IPS DF 4.7 (cell line): ENCODE results near the gene NHS.
"Not testable (repeated sequence)": the region's sequence is repeated elsewhere in the genome, so short reads cannot be mapped to it uniquely, and the experiment has no call there.

Source experiments
- DNase-seq: peaks from one replicate; pipeline ENCODE4 v3.0.0-alpha.2; 2013; ENCODE audit warnings: low spot score; ENCODE audit errors: extremely low read depth

Gene NHS

DNA sequence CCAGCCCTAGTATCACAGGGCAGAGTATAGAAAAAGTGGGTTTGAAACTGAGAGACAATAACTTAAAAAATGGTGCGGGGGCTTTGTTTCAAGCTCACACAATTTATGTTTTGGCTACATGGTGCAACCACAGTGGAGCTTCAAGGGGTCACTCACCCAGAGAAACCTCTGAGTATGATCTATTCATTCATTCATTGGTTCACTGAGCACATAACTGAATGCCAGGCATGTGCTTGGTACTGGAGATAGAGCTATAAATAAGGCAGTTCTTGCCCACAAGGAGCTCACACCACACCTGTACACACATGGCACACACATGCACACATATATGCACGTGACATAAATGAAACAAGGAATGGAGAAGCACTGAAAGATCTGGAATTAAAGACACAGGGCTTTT lies 171.4 kb downstream of the NHS start:
- no peak for DNase-seq

DNA sequence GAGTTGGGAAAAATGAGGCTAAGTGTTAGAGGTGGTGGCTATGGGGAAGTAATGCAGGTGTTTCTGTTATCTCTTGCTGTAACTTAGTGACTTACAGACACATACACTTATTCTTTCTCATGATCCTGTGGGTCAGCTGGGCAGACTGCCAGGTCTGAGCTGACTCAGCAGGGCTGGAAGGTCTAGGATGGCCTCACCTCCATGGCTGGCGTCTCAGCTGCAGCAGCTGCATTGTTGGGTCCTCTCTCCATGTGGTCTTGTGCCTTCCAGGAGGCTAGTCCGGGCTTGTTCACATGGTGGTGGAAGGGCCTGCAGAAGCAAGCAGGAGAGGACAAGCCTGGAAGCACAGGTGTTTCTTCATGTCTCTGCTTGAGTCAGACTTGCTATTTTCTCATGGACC lies 172.7 kb downstream of the NHS start:
- DNase-seq, result no peak

DNA sequence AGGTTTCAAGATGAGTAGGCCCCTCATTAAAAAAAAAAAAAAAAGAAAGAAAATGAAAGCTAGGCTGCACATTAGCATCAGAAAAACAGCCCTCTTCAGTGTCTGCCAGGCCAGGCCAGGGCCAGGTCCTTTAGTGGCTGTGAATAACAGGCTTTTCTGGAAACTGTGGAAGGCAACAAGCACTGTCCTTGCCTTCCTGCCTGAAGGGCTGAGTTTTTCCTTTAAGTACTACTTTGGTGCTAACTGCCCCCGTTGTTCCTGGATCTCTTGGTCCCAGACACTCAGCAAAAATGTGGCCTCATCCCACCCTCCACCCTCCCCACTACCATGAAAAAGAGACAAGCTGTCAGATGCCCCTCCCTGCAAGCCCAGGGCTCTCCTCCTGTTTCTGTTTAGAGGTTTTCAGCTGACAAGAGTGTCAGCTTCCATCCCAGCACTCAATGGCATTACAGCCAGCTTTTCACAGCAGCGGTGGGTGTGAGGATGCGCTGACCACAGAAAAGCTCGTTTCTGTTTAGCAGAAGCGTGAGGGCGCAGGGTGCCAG lies 174.2 kb downstream of the NHS start:
- DNase-seq, result no peak

DNA sequence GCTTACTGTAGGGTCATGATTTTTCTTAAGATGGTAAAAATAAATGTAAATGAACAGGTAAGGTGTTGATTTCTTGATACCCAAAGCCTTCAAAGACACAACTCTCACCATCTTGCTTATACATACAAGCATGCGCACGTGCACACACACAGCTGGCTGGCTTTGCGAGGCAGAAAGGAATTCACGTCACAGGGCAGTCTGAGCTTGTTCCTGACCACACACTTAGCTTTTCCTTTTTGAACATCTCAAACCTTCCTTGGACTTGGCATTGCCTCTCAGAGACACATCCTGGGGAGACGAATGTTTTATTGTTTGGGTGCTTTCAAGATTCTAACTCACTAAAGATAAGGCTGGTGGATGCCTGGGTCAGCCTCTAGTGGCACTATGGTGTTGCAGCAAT lies 175.0 kb downstream of the NHS start:
- DNase-seq, result no peak

- no peak for DNase-seq
Observed at GRCh38 chrX:17552044-17552650, 177.1 kb downstream of the NHS start.

DNA sequence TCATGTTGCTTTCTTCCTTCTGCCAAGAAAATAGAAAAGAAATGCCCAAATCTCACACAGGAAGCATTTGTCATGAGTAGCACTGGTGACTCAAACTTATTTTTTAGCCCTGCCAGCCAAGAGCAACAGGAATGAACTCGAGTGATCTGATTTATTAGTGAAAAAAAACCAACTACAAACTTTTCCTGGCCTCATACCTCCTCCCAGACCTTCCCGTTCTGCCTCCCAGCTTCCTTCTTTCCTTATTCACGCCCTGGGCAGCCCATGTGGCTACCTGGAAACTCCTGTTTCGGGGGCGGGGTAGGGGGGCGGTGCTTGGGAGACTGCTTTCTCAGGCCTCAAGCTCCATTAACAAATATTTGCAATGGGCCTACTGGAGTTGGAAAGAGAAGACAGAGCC lies 178.5 kb downstream of the NHS start:
- no peak for DNase-seq

GRCh38 chrX:17553961-17554482 lies 179.0 kb downstream of the NHS start:
- no peak for DNase-seq

GRCh38 chrX:17554914-17555313 lies 179.9 kb downstream of the NHS start:
- DNase-seq, result no peak

GRCh38 chrX:17555846-17556245 lies 180.8 kb downstream of the NHS start:
- no peak for DNase-seq

- DNase-seq, result no peak
Observed at GRCh38 chrX:17559728-17560379, 184.9 kb downstream of the NHS start.

DNA sequence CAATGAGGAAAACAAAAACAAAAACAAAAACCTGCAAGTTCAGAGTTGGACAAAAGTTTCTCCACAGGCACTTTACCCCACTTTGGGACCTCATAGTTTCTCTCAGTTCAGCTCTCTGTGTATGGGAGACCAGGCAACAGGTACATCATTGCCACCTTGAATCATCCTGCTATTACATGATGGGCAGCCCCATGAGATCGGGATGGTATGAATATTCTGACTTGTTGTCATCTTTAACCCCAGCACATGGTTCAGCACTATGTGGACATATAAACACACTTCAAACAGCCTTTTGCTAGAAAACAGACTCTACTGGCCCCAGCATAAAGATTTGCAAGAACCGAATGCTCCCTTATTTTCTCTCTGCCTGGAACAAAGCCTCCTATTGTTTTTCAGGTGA lies 185.4 kb downstream of the NHS start:
- no peak for DNase-seq

DNA sequence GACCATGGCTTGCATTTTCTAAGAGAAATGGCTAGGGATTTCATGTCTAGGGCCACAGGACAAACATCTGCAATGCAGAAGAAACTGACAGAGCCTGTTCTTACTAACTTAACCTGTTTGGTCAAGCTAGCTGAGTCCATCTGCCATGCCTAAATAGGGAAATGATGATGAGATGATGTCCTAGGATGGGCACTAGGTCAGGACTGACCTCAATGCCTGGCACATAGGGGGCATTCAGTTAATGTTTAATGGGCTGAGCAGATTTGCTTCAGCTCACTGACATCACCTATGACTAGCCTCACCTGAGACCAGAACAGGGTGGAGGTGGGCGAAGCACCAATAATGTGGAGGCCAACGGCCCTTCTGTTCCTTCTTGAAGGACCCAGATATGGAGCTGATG lies 188.1 kb downstream of the NHS start:
- DNase-seq, result no peak

DNA sequence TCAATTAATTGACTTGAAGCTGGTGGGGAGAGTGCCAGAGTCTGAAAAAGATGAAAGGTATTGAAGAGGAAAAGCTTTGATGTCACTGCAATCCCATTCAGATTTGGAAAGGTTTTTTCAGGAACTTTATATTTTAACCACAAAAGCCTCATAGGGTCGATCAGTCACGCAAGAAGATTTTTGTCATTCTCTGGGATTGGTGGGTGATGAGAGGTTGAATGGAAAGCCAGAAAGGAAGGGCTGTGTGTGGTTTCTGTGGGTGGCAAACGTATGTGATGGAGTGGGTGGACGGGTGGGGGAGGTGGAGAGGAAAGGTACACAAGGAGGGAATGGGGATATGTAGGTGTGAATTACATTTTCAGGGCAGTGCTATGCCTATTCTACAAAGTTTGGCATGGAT lies 188.5 kb downstream of the NHS start:
- DNase-seq, result no peak

DNA sequence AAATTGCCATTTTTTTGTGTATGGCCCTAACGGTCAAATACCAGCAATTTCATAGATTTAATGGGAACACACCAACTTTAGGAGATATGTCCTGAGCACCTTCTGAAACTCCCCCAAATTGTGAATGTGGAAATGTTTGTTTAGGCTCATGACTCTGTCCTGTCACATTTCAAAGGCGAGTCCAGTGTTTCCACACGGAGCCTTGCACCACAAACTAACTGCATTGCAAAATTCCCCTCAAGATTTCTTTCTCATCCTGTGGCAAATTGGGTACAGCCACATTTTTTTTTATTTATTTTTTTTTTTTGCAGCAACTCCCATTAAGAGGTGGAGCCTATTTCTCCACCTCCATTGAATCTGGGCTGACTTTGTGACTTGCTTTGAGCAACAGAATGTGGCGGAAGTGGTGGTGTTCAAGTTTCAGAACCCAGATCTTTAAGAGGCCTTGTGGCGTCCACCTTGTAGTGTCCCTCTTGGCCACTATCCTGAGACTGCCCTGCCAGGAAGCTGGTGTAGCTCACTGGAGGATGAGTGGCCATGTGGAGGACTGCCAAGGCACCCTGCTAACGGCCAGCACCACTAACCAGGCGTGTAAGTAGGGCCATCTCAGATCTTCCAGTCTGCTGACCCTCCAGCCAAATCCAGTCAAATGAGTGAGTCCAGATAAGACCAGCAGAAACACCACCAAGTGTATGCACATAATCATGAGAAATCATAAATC lies 189.8 kb downstream of the NHS start:
- DNase-seq, result no peak

DNA sequence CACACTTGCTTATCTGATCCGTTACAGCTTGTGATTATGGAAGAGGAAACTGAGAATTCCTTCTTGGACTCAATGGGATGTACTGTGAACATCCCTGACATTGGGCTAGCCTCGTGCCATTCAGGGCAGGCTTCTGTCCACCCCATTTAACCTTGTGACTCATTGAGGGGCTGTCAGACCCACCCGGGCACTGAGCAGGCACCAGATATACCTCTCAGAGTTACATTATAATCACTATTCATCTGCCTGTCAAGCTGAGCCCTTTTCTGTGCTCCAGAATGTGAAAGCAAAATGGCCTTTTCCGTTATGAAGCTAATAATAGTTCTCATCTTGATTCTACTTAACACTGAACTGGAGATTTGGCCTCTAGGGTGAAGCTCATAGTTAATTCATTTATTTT lies 191.7 kb downstream of the NHS start:
- no peak for DNase-seq

GRCh38 chrX:17567187-17567586 lies 192.2 kb downstream of the NHS start:
- no peak for DNase-seq

- no peak for DNase-seq
Observed at GRCh38 chrX:17567821-17568220, 192.8 kb downstream of the NHS start.

- DNase-seq, result not testable (repeated sequence)
Observed at GRCh38 chrX:17568804-17569203, 193.8 kb downstream of the NHS start.

- no peak for DNase-seq
Observed at GRCh38 chrX:17579026-17579425, 204.0 kb downstream of the NHS start.

DNA sequence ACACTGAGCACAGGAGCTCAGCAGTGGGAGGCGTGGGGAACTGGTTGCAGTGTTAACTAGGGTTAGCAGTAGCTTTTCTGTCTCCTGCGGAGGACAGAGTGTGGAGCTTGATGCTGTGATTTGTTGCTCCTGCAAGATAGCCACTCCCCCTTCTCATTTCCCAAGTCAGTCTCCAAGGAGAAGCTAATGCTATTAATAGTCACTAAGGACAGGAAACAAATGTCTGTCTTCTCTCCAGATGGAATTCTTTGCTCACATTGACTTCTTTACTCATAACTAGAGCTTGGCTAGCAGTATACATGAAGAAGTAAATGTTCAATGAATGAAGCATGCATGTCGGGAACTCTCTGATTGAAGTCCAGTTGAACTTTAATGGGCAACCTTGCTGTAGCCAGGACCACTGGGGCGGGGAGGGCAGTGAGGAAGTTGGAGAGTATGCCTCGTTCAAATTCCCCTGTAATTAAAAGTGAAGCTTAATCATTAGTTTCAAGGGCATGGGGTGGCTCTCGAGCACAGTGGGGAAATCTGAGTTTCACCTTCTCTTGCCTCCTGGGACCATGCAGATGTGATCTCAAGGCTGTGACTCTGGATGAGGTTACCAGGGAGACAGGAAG lies 205.6 kb downstream of the NHS start:
- no peak for DNase-seq

- DNase-seq, result no peak
Observed at GRCh38 chrX:17581641-17582040, 206.6 kb downstream of the NHS start.

DNA sequence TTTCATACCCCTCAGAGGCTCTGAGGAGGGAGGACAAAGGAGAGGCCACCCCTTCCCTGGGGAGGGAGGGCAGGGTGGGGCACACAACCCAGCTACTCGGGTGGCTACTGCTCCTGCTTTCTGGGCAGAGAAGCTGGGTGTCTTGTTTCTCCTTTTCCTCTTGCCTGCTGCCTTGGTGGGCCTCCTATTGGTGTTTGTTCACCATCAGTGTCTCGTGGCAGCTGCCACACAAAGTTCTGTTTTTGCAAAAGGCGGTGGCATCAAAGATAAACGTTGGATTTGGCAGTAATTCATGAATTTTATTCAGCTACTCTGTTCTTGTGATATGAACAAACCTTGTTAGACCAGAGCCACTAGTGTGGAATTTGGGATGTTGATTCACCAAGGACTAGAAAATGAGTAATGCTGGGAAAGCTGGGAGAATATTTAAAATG lies 209.3 kb downstream of the NHS start:
- DNase-seq, result no peak
